Muscle of arm (tissue), 14 donors: ENCODE measurements around the gene MED7. TPM values are rescaled to one million over a fixed set of nuclear protein-coding genes. Genes with fewer than 3 reads are reported as not detected.
A peak's percentile ranks its signal among the peaks of the same experiment; 100 is the strongest.
"Not testable (repeated sequence)": the region's sequence is repeated elsewhere in the genome, so short reads cannot be mapped to it uniquely, and the experiment has no call there.

Source experiments
- DNase-seq: peaks from one replicate; pipeline ENCODE4 v3.0.0-alpha.2; 2013
- long read RNA-seq, 11 donors: transcript quantifications; one replicate each; lab custom pipeline, GENCODE V29; 2026
- polyA plus RNA-seq, 12 donors: library from polyadenylated mRNA; unstranded; fragments of 120-200 nt; gene quantifications; one replicate each; pipeline ENCODE4 v1.2.1, GENCODE V29; 2013; ENCODE audit not compliant: insufficient read length in 12 of 12

The MED7 gene, protein sequence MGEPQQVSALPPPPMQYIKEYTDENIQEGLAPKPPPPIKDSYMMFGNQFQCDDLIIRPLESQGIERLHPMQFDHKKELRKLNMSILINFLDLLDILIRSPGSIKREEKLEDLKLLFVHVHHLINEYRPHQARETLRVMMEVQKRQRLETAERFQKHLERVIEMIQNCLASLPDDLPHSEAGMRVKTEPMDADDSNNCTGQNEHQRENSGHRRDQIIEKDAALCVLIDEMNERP
- 10 to 100 TPM in 11 of 12 donors, not detected in 1; 11.2 to 27.4 (median 13.8) TPM for polyA plus RNA-seq
- long read RNA-seq, donor 1, transcript MED7-201 (2 exons, 2,402 nt): major isoform, 9 of 9 reads
- long read RNA-seq, donor 1, partial matches to known transcripts: 0 of 9 reads
- long read RNA-seq, donor 1, other reads (novel, unspliced or antisense): 0 of 9 reads
- long read RNA-seq, donor 2, transcript MED7-201 (2 exons, 2,402 nt): major isoform, 16 of 16 reads
- long read RNA-seq, donor 2, partial matches to known transcripts: 0 of 16 reads
- long read RNA-seq, donor 2, other reads (novel, unspliced or antisense): 0 of 16 reads
- long read RNA-seq, donor 3, partial matches to known transcripts: 0 of 1 reads
- long read RNA-seq, donor 3, other reads (novel, unspliced or antisense): 0 of 1 reads
- long read RNA-seq, donor 4, partial matches to known transcripts: 0 of 4 reads
- long read RNA-seq, donor 4, other reads (novel, unspliced or antisense): 0 of 4 reads
- long read RNA-seq, donor 5, transcript MED7-201 (2 exons, 2,402 nt): major isoform, 13 of 13 reads
- long read RNA-seq, donor 5, partial matches to known transcripts: 0 of 13 reads
- long read RNA-seq, donor 5, other reads (novel, unspliced or antisense): 0 of 13 reads
- long read RNA-seq, donor 6, transcript MED7-201 (2 exons, 2,402 nt): major isoform, 9 of 10 reads
- long read RNA-seq, donor 6, partial matches to known transcripts: 0 of 10 reads
- long read RNA-seq, donor 6, other reads (novel, unspliced or antisense): 0 of 10 reads
- long read RNA-seq, donor 7, partial matches to known transcripts: 0 of 3 reads
- long read RNA-seq, donor 7, other reads (novel, unspliced or antisense): 0 of 3 reads
- long read RNA-seq, donor 8, transcript MED7-201 (2 exons, 2,402 nt): major isoform, 10 of 11 reads
- long read RNA-seq, donor 8, partial matches to known transcripts: 0 of 11 reads
- long read RNA-seq, donor 8, other reads (novel, unspliced or antisense): 0 of 11 reads
- long read RNA-seq, donor 9, partial matches to known transcripts: 0 of 5 reads
- long read RNA-seq, donor 9, other reads (novel, unspliced or antisense): 0 of 5 reads
- long read RNA-seq, donor 10, transcript MED7-201 (2 exons, 2,402 nt): major isoform, 8 of 9 reads
- long read RNA-seq, donor 10, partial matches to known transcripts: 0 of 9 reads
- long read RNA-seq, donor 10, other reads (novel, unspliced or antisense): 0 of 9 reads
- long read RNA-seq, donor 11, transcript MED7-201 (2 exons, 2,402 nt): major isoform, 10 of 10 reads
- long read RNA-seq, donor 11, partial matches to known transcripts: 0 of 10 reads
- long read RNA-seq, donor 11, other reads (novel, unspliced or antisense): 0 of 10 reads

DNA sequence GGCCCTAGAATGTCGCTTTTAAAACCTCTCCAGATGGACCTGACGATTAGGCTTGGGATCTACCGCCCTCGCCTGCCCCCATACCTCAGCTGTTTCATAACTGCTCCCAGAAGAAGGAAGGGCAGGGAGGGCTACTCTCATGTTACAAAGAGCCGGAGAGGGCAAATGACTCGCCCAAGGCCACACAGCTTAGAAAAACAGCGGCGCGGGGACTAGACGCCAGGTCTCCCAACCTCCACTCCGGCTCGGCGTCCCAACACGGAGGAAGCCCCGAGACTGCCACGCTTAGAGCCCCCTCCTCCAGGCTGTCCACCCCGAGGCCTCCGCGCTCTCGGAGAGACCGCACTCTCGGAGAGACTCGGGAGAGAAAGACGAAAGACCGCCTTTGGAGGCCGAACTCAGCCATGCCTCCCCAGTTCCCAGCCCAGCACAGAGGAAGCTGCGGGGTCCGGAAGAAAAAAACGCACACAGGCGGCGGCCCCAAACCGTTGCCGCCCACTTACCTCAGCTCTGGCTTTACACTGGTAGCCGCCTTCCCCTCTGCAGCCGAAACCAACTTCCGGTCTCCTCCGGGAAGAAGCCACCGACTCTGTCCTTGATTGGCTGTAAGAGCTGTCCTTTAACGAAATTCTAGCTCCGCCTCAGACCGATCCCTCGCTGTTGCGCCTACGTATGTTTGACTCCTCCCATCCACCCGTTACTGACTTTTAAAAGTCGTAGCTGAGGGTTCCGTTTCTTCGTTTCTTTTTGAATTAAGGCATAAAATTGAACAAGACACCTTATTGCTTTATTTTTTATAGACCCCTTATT, at the start of gene MED7:
Gene MED7 (minus strand): TSS at position 549 of the 810 bp plus-strand sequence. CDS start 3,434 bp downstream, outside the sequence.
- peak; percentile 99 for DNase-seq

GRCh38 chr5:157189223-157189622, 46.6 kb upstream of the MED7 start:
- DNase-seq: no peak

DNA sequence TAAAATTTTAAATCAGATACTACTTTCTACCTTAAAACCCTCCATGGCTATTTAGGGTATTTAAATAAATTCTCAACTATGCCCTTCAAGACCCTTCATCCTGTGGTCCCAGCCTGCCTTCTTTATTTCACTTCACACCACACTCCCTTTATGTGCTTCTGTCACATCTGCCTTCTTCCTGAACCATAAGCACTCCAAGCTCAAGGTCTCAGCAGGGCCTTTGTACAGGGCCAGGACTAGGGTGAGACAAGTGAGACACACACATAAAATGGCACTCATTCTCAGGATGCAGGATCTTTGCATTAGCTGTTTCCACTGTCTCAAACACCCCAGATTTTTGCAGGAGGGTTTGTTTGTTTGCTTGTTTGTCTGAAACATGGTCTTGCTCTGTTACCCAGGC, 45.6 kb upstream of the MED7 start:
- no peak for DNase-seq

GRCh38 chr5:157187046-157187754, 44.5 kb upstream of the MED7 start:
- no peak for DNase-seq

DNA sequence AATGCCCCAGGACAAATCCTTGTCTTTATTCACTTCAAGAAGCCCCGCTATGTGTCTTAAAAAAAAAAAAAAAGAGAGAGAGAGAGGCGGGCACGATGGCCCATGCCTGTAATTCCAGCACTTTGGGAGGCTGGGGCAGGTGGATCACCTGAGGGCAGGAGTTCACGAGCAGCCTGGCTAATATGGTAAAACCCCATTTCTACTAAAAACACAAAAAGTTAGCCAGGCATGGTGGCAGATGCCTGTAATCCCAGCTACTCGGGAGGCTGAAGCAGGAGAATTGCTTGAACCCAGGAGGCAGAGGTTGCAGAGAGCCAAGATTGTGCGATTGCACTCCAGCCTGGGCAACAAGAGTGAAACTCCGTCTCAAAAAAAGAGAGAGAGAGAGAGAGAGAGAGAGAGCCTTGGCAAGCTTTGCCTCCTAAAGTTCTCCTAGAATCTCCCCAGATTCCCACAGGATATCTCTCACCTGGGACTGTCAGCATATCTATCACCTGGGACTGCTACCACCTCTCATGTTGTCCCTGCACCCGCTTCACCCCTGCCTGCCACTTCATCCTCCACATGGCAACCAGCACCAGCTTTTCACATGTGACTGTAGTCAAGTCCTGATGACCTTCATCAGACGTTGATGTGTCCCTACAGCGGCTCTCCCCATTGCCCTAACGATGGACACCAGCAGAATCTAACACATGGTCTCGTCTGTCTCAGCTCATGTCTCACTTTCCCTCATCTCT, 43.8 kb upstream of the MED7 start:
- DNase-seq: no peak

- not testable (repeated sequence) for DNase-seq
Measured at GRCh38 chr5:157185122-157185521, 42.5 kb upstream of the MED7 start.

- DNase-seq: no peak
Measured at GRCh38 chr5:157184117-157184670, 41.5 kb upstream of the MED7 start.

GRCh38 chr5:157182143-157182757, 39.6 kb upstream of the MED7 start:
- DNase-seq: no peak

GRCh38 chr5:157180374-157181264, 38.0 kb upstream of the MED7 start, which contains the start of gene ITK:
TSS of gene ITK (plus strand) at chr5:157180840. CDS start at chr5:157180978, 138 bp downstream.
- no peak for DNase-seq

- no peak for DNase-seq
Measured at GRCh38 chr5:157178966-157179365, 36.3 kb upstream of the MED7 start.

DNA sequence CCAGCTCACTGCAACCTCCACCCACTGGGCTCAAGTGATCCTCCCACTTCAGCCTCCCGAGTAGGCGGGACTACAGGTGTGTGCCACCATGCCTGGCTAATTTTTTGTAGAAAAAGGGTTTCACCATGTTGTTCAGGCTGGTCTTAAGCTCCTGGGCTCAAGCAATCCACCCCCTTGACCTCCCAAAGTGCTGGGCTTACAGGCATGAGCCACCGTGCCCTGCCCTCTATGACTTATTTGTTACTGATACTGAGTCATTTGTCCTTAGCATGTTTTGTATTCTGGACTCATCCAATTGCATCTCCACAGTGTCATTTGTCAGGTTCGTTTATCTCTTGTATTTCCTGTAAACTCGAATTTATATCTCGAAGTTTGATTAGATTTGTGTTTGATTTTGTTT, 35.3 kb upstream of the MED7 start:
- DNase-seq: no peak

GRCh38 chr5:157175071-157175612, 32.5 kb upstream of the MED7 start:
- no peak for DNase-seq

GRCh38 chr5:157172403-157172802, 29.7 kb upstream of the MED7 start:
- DNase-seq: no peak

DNA sequence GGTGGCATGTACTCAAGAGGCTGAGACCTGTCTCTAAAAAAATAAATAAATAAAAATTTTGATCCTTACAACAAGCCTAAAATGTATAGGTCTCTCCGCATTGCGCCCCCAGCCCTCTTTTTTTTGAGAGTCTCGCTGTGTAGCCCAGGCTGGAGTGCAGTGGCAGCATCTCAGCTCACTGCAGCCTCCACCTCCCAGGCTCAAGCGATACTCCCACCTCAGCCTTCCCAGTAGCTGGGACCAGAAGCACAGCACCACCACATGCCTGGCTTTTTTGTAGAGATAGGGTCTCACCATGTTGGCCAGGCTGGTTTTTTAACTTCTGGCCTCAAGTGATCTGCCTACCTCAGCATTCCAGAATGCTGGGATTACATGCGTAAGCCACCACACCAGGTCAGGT, 25.6 kb upstream of the MED7 start:
- no peak for DNase-seq

DNA sequence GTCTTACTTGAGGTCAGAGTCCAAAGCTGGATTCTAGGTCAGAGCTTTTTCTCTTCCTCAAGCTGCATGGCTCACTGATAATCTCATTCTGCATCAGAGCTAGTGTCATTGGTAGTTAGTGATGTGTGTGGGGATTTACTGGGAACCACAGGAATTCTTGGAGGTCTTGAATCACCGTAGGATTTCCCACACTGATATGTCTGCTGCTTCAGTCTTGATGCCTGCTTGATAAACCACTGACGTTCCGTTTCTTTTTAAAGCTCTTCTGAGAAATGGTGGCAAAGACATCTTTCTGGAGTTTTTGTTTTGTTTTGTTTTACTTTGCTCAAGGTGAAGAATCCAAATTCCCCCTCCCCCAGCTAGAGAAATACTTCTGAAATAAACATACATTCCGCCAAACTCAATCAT, 24.6 kb upstream of the MED7 start:
- DNase-seq: no peak
